ENCODE results near the gene AP4E1. TPM values are rescaled to one million over a fixed set of nuclear protein-coding genes. Genes with fewer than 3 reads are reported as not detected.

AP4E1 gene
- total RNA-seq, 2 experiments from 2014 or later = 7.6 to 14.8 TPM

DNA sequence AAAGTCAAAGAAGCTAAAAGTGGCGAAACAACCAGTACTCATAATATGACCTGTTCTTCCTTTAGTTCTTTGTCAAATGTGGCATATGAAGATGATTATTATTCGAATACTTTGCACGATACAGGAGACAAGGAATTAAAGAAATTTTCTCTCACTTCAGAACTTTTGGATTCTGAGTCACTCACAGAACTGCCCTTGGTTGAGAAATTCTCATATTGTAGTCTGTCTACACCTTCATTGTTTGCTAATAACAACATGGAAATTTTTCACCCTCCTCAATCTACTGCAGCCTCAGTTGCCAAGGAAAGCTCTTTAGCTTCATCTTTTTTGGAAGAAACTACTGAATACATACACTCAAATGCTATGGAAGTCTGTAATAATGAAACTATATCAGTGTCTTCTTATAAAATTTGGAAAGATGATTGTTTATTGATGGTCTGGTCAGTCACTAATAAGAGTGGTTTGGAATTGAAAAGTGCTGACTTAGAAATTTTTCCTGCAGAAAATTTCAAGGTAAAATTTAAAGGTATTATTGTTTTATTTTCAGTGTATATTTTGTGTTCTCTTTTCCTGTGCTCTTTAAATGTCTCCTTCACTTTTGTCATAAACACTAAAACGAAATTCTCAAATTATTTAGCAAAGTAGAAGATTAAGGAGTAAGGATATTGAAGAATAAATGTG is 89.0 kb downstream of the AP4E1 start:
- Histone ChIP-seq H3K4me2 (ENCODE audit: low read length) (no peak overlapping the region), H3K9me2 (ENCODE audit: insufficient read depth, low read length) (no peaks in the 10 kb centered on the region), H3K4me1 (ENCODE audit: insufficient read depth, low read length, poor library complexity, severe bottlenecking) (no peaks in the 10 kb centered on the region), H3K27ac (ENCODE audit: low read depth, low read length, poor library complexity, severe bottlenecking) (no peak overlapping the region), H4K20me1 (ENCODE audit: insufficient read depth, low read length) (no peaks in the 10 kb centered on the region), H3K79me2 (ENCODE audit: insufficient read depth, low read depth, low read length) (no peaks in the 10 kb centered on the region), H3K36me3 (ENCODE audit: insufficient read depth, low read length) (peaks cover 21% of the 10 kb centered on the region; the same call in 1 of the 2 replicates), H3K9me3 (ENCODE audit: low read length) (no peaks in the 10 kb centered on the region), H3K4me3 (ENCODE audit: low read depth, low read length, poor library complexity, severe bottlenecking) (no peak overlapping the region), H2AFZ (ENCODE audit: low read length) (no peak overlapping the region)
- TF ChIP-seq CTCF (conservative IDR thresholded peaks at IDR 0.05; ENCODE audit: low read length) (no peak), EZH2phosphoT487 (IDR thresholded peaks at IDR 0.05; ENCODE audit: borderline replicate concordance, low read depth, low read length) (no peak)
- POLR2A ChIA-PET = no interaction called here
- CTCF ChIA-PET (ENCODE audit: unreplicated experiment) = no interaction called here
- no peak for DNase-seq (ENCODE audit: low spot score)
- intact Hi-C loops (cut with micrococcal nuclease; ENCODE audit: unreplicated experiment) = no loop called here
- BruUV-seq (replicated peaks) = no TSS peak

GRCh38 chr15:51004103-51004551 is 95.6 kb downstream of the AP4E1 start:
- Histone ChIP-seq H2AFZ (ENCODE audit: low read length) (no peak overlapping the region), H3K79me2 (ENCODE audit: insufficient read depth, low read depth, low read length) (no peaks in the 10 kb centered on the region), H3K27ac (ENCODE audit: low read depth, low read length, poor library complexity, severe bottlenecking) (no peak overlapping the region), H3K4me3 (ENCODE audit: low read depth, low read length, poor library complexity, severe bottlenecking) (no peak overlapping the region), H3K9me3 (ENCODE audit: low read length) (no peaks in the 10 kb centered on the region), H3K4me1 (ENCODE audit: insufficient read depth, low read length, poor library complexity, severe bottlenecking) (no peaks in the 10 kb centered on the region), H4K20me1 (ENCODE audit: insufficient read depth, low read length) (no peaks in the 10 kb centered on the region), H3K36me3 (ENCODE audit: insufficient read depth, low read length) (peaks cover 15% of the 10 kb centered on the region; the same call in 1 of the 2 replicates), H3K4me2 (ENCODE audit: low read length) (no peak overlapping the region), H3K9me2 (ENCODE audit: insufficient read depth, low read length) (no peaks in the 10 kb centered on the region)
- no peak for TF ChIP-seq EZH2phosphoT487 (IDR thresholded peaks at IDR 0.05; ENCODE audit: borderline replicate concordance, low read depth, low read length)
- no peak for TF ChIP-seq CTCF (conservative IDR thresholded peaks at IDR 0.05; ENCODE audit: low read length)
- no TSS peak for BruUV-seq (replicated peaks)
- POLR2A ChIA-PET = interaction anchor here (0.6 to 0.7 kb wide), 2 partner anchors 9 to 1165 kb away, joined by 3 to 8 read pairs; no protein-coding TSS in a partner anchor
- DNase-seq (ENCODE audit: low spot score) = no peak
- intact Hi-C loops (cut with micrococcal nuclease; ENCODE audit: unreplicated experiment) = no loop called here
- CTCF ChIA-PET (ENCODE audit: unreplicated experiment) = no interaction called here

DNA sequence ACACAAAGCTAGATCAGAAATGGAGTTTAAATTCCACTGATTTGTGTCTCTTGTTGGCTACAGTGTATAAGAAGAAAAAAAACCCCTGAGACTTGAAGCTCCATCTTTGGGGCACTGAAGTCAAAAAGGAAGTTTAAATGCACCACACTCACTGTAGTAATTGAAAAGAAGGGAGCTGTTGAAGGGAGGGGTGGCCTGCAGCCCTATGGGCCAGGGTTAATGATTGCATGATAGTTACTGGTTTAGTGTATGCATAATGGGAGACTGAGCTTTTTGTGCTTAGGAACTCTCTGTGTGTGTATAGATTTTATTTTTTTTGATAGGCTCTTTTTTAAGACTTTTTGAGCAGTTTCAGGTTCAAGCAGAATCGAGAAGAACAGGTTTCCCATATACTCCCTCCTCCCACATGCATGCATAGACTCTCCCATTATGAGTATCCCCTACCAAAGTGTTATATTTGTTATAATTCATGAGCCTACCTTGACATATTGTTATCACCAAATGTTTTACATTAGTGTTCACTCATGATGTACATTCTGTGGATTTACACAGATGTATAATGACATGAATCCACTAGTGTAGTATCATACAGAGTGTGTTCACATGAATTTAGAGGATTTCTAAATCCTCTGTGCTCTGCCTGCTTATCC is 98.0 kb downstream of the AP4E1 start:
- no TSS peak for BruUV-seq (replicated peaks)
- Histone ChIP-seq H4K20me1 (ENCODE audit: insufficient read depth, low read length) (no peaks in the 10 kb centered on the region), H3K79me2 (ENCODE audit: insufficient read depth, low read depth, low read length) (no peaks in the 10 kb centered on the region), H3K9me3 (ENCODE audit: low read length) (no peaks in the 10 kb centered on the region), H3K4me3 (ENCODE audit: low read depth, low read length, poor library complexity, severe bottlenecking) (no peak overlapping the region), H3K9me2 (ENCODE audit: insufficient read depth, low read length) (no peaks in the 10 kb centered on the region), H2AFZ (ENCODE audit: low read length) (no peak overlapping the region), H3K36me3 (ENCODE audit: insufficient read depth, low read length) (peaks cover 13% of the 10 kb centered on the region; the same call in 1 of the 2 replicates), H3K4me2 (ENCODE audit: low read length) (no peak overlapping the region), H3K4me1 (ENCODE audit: insufficient read depth, low read length, poor library complexity, severe bottlenecking) (no peaks in the 10 kb centered on the region), H3K27ac (ENCODE audit: low read depth, low read length, poor library complexity, severe bottlenecking) (no peak overlapping the region)
- DNase-seq (ENCODE audit: low spot score) = no peak
- intact Hi-C loops (cut with micrococcal nuclease; ENCODE audit: unreplicated experiment) = no loop called here
- ChIA-PET POLR2A (no interaction called here), CTCF (ENCODE audit: unreplicated experiment) (no interaction called here)
- TF ChIP-seq EZH2phosphoT487 (IDR thresholded peaks at IDR 0.05; ENCODE audit: borderline replicate concordance, low read depth, low read length) = no peak

Measured in OCI-LY7 (cell line).